GM15510 (cell line): ENCODE results near the gene CENPT.

Source experiments
- POLR2A ChIP-seq: IDR thresholded peaks from 3 replicates; pipeline ENCODE4 v1.6.1; 2011; ENCODE audit warnings: borderline replicate concordance; ENCODE audit not compliant: insufficient read length; ENCODE audit errors: extremely low read depth

The CENPT gene, protein sequence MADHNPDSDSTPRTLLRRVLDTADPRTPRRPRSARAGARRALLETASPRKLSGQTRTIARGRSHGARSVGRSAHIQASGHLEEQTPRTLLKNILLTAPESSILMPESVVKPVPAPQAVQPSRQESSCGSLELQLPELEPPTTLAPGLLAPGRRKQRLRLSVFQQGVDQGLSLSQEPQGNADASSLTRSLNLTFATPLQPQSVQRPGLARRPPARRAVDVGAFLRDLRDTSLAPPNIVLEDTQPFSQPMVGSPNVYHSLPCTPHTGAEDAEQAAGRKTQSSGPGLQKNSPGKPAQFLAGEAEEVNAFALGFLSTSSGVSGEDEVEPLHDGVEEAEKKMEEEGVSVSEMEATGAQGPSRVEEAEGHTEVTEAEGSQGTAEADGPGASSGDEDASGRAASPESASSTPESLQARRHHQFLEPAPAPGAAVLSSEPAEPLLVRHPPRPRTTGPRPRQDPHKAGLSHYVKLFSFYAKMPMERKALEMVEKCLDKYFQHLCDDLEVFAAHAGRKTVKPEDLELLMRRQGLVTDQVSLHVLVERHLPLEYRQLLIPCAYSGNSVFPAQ

DNA sequence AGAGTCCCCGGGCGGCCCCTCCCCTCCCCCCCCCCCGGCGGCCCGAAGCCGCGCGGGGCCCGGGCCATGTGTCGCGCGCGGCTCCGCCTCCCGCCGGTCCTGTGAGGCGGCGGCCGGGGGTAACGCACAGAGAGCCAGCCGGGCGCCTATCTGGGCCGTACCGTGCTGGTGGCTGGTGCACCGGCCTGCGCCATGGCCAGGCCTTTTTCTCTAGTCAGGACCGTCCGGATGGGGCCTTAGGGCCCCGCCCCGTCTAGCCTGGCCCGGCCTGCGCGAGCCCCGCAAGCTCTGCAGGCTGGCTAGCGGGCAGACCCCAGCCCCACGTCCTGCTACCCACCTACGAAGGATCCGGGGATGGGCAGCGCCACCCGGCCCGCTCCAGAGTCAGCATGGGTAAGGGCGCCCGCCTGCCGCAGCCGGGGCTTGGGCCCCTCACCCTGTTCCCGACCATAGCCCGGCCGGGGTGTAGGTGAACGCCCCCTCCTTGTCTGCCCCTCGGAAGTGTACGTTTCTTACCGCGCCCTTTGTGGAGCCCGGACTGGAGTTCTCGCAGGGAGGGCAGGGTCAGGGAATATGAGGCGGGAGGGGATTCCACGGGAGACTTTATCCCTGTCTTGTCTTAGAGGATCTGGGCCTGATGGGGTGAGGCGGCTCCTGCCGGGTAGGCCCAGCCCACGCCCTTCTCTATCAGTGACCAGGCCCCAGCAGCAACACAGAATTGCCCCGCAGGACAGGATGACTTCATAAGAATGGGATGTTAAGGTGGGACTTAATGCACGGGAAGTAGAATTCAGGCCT, at the start of gene CENPT:
CENPT (minus strand) TSS at position 630 of the 798 bp plus-strand sequence. CDS start 13,834 bp downstream, outside the sequence.
- TF ChIP-seq POLR2A: no peak

DNA sequence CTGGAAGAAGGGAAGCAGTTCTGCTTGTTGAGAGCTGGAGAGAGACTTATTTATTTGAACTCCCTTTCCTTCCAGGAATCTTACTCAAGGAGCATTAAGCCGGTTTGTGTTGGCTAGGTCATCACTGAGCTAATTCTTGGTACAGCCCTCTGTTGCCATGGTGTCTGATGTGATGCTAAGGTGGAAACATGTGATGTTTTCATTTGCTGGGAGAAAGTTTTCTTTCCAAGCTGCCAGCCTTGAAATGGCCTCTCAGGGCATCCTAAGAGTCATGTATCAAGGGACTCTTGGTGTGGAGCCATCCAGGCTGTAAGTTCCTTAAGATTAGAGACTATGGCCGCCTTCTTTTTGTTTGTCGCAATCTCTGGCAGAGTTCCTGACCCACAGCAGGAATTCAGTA, 49.7 kb upstream of the CENPT start:
- no peak for TF ChIP-seq POLR2A

DNA sequence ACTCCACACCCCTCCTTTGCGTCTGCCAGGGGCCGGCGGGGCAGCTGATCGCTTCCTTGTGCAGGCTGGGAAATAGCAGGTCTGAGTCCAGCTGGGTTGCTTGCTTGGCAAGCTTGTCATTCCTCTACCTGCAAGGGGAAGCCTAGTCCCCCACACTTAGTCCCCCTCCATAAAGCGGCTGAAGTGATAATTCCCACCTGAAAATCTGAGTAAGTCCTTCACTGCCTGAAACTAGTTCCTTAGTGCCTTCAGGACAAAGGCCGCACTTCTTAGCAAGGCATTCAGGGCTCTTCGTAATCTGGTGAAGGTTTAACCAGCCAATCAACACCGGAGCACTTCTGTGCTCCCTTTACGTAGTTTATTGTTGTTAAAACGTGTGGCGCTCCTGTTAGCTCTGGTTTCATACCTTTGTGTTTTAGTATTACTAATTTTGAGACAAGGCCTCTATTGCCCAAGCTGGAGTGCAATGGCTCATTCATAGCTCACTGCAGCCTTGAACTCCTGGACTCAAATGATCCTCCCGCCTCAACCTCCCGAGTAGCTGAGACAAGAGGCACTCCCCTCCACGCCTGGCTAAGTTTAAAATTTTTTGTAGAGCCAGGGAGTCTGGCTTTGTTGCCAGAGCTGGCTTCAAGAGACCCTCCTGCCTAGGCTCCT, 46.4 kb upstream of the CENPT start:
- no peak for TF ChIP-seq POLR2A

DNA sequence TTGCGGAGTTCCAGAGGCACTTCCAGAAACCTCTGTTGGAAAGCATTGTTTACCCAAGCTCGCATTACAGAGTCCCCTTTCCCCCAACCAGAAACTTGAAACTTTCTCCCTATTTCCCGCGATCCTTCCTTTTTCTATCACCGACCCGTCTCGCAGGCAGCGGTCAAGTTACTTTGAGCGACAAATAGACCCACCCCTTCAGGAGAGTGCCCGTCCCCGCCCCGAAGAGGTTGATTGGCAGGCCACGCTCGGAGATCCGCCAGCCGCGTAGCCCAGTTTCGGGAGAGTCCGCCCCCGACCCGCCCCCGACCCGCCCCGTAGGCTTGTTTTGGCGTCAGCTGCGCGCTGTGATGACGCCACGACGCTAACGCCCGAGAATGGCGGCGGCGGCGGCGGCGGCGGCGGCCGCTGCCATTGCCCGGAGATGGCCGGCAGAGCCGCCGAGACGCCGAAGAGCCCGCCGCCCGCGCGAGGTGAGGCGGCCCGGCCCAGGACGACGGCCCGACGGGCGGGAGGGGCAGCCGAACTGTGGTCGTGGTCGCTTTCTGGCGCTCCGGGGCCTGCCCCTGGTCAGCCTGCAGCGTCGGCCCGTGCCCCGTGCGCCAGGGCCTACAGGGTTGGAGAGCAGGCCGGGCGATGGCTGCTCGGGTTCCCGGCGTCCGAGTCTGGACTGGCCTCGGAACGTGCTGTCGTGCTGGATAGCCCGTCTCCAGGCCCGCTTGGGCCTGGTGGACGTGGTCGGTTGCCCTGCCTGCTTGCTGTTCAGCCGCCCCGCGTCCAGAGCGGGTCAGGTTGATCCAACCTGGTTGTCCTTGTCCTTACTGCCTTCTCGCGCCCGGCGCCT, 45.6 kb upstream of the CENPT start, which contains the start of gene PSKH1:
PSKH1 (plus strand) TSS at position 356 of the 844 bp plus-strand sequence. CDS start 15,496 bp downstream, outside the sequence.
- peak; percentile 69 for TF ChIP-seq POLR2A

DNA sequence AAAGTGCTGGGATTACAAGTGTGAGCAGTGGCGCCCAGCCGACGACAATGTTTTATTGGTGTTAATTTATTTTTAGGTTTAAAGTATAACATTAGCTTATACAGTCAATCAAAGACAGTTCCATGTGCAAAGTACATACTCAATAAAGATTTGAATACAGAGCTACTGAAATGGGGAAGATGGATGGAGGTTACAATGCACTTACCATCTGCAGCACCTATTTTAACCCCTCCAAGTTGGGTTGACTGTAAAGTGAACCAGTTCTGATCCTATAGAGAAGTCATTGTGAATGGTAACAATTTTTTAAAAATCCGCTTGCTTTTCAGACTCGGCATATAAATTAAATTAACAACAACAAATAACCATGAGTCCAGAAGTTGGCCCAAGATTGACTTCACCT, 44.9 kb upstream of the CENPT start:
- no peak for TF ChIP-seq POLR2A

DNA sequence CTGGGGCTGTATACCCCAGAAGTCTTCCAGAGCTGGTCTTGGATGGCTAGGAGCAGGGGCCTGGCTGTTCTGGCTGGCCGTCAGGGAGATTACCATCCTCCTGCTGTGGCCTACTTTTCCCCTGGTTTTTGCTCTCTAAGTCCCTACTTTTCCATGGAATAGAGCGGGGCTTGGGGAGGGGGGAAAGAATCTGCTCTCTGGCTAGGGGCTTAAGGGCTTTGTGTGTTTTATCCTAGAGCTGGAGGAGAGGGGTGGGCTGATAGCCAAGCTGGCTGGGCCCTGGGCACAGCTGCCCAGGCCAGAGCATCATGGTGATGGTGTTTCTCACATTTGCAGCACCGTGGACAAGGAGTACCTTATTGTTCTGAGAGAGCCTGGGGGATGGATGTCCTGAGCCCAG, 40.8 kb upstream of the CENPT start:
- TF ChIP-seq POLR2A: no peak

DNA sequence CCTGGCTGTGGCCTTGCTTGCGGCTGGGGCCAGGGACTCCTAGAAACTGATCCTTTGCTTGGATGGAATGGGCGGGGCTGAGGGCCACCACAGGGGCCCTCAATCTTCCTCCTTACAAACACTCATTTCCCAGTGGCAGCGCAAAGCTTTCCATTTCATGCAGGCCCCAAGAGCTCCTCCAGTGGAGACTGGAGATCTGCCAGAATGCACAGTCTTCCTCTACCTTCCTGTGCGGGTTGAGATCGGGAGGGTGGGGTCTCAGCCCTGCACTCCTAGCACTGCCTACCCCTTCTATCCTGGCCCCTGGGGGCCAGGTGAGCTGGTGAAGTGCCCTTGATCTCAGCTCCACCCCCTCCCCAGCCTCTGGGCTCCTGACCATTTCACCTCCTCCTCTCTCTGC, 38.9 kb upstream of the CENPT start:
- TF ChIP-seq POLR2A: no peak

DNA sequence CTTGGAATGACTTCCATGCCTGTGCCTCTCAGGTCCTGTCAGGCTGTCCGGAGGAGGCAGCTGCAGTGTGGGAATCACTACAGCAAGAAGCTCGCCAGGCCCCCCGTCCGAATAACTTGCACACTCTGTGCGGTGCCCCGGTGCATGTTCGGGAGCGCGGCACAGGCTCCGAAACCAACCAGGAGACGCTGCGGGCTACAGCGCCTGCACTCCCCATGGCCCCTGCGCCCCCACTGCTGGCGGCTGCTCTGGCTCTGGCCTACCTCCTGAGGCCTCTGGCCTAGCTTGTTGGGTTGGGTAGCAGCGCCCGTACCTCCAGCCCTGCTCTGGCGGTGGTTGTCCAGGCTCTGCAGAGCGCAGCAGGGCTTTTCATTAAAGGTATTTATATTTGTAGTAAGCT, 38.5 kb upstream of the CENPT start:
- no peak for TF ChIP-seq POLR2A

DNA sequence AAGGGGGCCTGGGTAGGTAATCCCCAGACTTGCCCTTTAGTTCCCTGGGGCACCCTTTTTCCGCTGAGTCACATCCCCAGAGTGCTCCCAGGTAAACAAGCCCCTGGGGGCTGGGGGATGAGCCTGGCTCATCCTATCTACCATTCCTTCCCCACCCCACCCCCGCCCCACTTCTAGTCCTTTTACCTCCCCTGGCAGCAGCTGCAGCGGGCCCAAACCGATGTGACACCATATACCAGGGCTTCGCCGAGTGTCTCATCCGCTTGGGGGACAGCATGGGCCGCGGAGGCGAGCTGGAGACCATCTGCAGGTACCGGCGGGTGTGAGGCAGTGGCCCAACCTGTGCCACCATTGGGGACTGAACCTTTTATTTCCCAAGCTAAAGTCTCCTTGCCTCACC, 38.1 kb upstream of the CENPT start:
- TF ChIP-seq POLR2A: no peak

DNA sequence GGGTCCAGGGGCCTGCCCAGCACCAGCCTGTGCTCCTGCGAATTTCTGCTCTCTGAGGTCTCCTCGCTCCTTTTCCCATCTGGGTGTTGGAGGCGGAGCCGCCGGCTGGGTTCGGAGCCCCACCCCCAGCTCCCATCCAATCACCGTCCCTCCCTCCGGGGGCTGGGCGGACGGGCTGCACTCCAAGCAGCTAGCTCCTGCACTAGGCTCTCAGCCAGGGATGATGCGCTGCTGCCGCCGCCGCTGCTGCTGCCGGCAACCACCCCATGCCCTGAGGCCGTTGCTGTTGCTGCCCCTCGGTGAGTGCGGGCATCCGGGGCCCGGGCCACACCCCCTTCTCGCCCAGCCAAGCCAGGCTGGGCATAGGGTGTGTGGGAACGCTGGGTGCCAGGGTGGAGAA, 37.2 kb upstream of the CENPT start, which contains the start of gene NRN1L:
NRN1L (plus strand) TSS at position 202 of the 400 bp plus-strand sequence; CDS start at position 221, 19 bp downstream.
- TF ChIP-seq POLR2A: no peak

DNA sequence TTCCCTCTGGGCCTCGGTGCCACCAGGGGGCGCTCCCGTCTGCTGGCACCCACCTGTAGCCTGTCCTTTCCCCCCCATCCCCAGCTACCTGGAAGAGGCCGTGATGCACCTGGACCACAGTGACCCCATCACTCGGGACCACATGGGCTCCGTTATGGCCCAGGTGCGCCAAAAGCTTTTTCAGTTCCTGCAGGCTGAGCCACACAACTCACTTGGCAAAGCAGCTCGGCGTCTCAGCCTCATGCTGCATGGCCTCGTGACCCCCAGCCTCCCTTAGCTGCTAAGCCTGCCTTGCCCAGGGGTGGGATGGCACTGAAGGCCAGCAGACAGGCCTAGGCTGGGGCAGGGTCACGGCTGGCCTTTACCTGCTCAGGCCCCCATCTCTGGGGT, 36.4 kb upstream of the CENPT start:
- no peak for TF ChIP-seq POLR2A

DNA sequence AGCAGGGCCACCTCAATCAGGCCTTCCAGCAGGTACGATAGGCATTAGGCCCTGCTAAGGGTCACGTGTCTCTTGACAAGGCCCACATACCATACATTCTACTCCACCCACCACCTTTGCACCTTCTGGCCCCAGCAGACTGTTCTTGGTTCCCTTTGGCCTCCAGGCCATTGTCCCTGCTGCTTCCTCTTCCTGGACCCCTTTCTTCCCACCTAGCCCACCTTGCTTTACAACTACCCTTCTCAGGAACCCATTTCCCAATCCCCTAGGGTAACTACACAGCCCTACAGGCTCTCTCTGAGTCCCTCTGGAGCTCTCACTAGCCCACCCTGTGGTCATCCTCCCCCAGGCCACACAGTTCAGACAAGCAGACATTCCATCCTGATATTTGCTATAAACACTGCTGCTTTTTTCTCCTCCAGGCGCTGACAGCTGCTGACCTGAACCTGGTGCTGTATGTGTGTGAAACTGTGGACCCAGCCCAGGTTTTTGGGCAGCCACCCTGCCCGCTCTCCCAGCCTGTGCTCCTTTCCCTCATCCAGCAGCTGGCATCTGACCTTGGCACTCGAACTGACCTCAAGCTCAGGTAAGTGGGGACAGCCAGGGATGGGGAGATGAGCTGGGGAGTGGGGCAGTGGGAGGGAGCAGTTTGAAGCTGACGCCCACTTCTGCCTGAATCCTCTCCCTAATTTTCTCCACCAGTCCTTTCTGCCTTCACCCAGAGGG, 35.8 kb upstream of the CENPT start:
- TF ChIP-seq POLR2A: no peak
